ENCODE results near the gene ABCB4. TPM values are rescaled to one million over a fixed set of nuclear protein-coding genes. Genes with fewer than 3 reads are reported as not detected.

ABCB4 gene
- total and polyA plus RNA-seq, 2 experiments from 2014 or later = 1.2 to 1.5 TPM

- Mint-ChIP-seq H3K9me3 (no peaks in the 10 kb centered on the region), H3K27ac (no peak overlapping the region), H3K4me3 (no peak overlapping the region), H3K36me3 (ENCODE audit: low read depth) (no peaks in the 10 kb centered on the region), H3K27me3 (ENCODE audit: insufficient read depth, low read depth, poor library complexity) (no peaks in the 10 kb centered on the region), H3K4me1 (peaks cover 4% of the 10 kb centered on the region; the same call in 2 of the 3 replicates)
- TF ChIP-seq EZH2phosphoT487 (IDR thresholded peaks at IDR 0.05; ENCODE audit: unreplicated experiment) (no peak), POLR2AphosphoS5 (IDR thresholded peaks at IDR 0.05; ENCODE audit: low read depth) (no peak), JUNB (IDR thresholded peaks at IDR 0.05; ENCODE audit: unreplicated experiment) (no peak), CREB1 (CRISPR knock-in tag; IDR thresholded peaks at IDR 0.05; ENCODE audit: low read depth) (no peak), REST (IDR thresholded peaks at IDR 0.05; ENCODE audit: unreplicated experiment) (no peak), ZNF331 (CRISPR knock-in tag; IDR thresholded peaks at IDR 0.05; ENCODE audit: low read depth) (no peak), NANOG (IDR thresholded peaks at IDR 0.05; ENCODE audit: borderline replicate concordance) (no peak), ZNF114 (CRISPR knock-in tag; IDR thresholded peaks at IDR 0.05) (no peak), ETS1 (IDR thresholded peaks at IDR 0.05) (no peak), ZNF462 (CRISPR knock-in tag; IDR thresholded peaks at IDR 0.05) (no peak)
- no peaks in the 10 kb centered on the region for H3K4me1 ChIP-seq (ENCODE audit: insufficient read depth)
- no peak overlapping the region for H2AFZ ChIP-seq
- H3K4me3 ChIP-seq = no peak overlapping the region
- no peak overlapping the region for H3K27ac ChIP-seq (ENCODE audit: low read depth)
- no peaks in the 10 kb centered on the region for H4K20me1 ChIP-seq (replicated peaks; ENCODE audit: insufficient read depth)
- H3K79me2 ChIP-seq (replicated peaks; ENCODE audit: insufficient read depth) = no peaks in the 10 kb centered on the region
- H3K36me3 ChIP-seq (ENCODE audit: insufficient read depth) = no peaks in the 10 kb centered on the region
- DNase-seq (ENCODE audit: low spot score) (no peak), ATAC-seq (no peak)
- no peak overlapping the region for H3K4me2 ChIP-seq
- H3K9me2 ChIP-seq (ENCODE audit: insufficient read depth) = peaks cover 5% of the 10 kb centered on the region; the same call in 1 of the 2 replicates
- H3F3A ChIP-seq (replicated peaks; ENCODE audit: low read depth) = no peaks in the 10 kb centered on the region
- no peaks in the 10 kb centered on the region for H3K27me3 ChIP-seq (ENCODE audit: insufficient read depth)
These were observed 19.0 kb upstream of the ABCB4 start for GRCh38 chr7:87494454-87494853.

Data from GM23338 (cell line).